Measurements from ENCODE around the gene ZEB2.

The ZEB2 gene

DNA sequence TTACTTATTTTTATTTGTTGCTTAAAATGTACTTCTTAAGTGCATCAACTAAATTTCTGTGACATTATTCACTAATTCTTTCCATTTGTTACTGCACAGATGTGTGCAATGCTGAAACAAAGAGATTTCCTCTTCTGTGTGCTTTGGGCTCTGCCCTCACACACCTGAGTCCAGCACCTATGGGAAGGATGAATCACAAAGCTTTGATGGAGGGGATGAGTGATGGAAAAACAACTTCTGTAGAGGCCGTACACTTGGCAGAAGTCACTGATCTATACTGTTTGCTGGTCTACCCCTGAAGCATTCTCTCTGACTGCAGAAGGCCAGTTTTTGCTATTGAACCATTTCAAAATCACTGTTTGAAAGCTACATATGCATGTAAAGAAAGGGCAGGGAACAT, 178.4 kb downstream of the ZEB2 start:
- no peak overlapping the region for H2AFZ ChIP-seq (ENCODE audit: low read depth, low read length)
- H3K9me3 ChIP-seq (ENCODE audit: insufficient read depth, low read length, severe bottlenecking), result no peaks in the 10 kb centered on the region
- H3K4me2 ChIP-seq (ENCODE audit: insufficient read depth, low read length), result no peak overlapping the region
- ATAC-seq (ENCODE audit: insufficient read depth, low read depth) (no peak), DNase-seq (no peak)
- no peaks in the 10 kb centered on the region for H3K79me2 ChIP-seq (ENCODE audit: insufficient read depth, low read length)
- no peaks in the 10 kb centered on the region for H3K36me3 ChIP-seq (ENCODE audit: insufficient read depth, low read length)
- H3K27me3 ChIP-seq (ENCODE audit: insufficient read depth, low read length, poor library complexity), result no peaks in the 10 kb centered on the region
- no peak overlapping the region for H3K4me3 ChIP-seq (ENCODE audit: low read depth in 1 of 2, low read length in 2 of 2)
- H3K4me1 ChIP-seq (ENCODE audit: insufficient read depth, low read length), result no peaks in the 10 kb centered on the region
- H3K9ac ChIP-seq (ENCODE audit: low read depth, low read length), result no peak overlapping the region
- TF ChIP-seq CTCF (IDR thresholded peaks at IDR 0.05; ENCODE audit: borderline replicate concordance, extremely low read depth, low read length, poor library complexity, severe bottlenecking), result no peak
- no peak for TF ChIP-seq EZH2 (IDR thresholded peaks at IDR 0.05; ENCODE audit: borderline replicate concordance, low read depth, low read length, severe bottlenecking)
- no peaks in the 10 kb centered on the region for H4K20me1 ChIP-seq (ENCODE audit: insufficient read depth, low read length)
- H3K27ac ChIP-seq (ENCODE audit: low read length), result no peak overlapping the region

DNA sequence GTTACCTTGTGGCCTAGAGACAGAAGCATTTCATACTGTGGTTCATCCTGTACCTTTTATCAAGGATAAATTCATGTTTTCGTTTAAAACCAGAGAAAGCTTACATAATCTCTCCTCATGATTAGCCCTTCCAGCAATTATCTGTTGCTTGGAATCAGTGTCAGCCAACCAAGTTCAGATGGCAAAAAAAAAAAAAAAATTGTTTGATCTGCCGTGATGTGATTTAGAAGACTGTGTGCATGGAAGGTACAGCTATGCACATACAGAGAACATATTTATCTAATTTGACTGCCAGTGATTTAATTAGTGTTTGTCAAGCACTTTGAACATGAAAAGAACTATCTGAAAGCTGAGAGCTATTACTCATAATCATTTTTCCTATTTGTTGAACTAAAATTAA, 180.9 kb downstream of the ZEB2 start:
- H3K79me2 ChIP-seq (ENCODE audit: insufficient read depth, low read length), result no peaks in the 10 kb centered on the region
- H3K4me3 ChIP-seq (ENCODE audit: low read depth in 1 of 2, low read length in 2 of 2), result no peak overlapping the region
- DNase-seq, result no peak
- no peak overlapping the region for H3K27ac ChIP-seq (ENCODE audit: low read length)
- H3K9me3 ChIP-seq (ENCODE audit: insufficient read depth, low read length, severe bottlenecking), result no peaks in the 10 kb centered on the region
- H3K36me3 ChIP-seq (ENCODE audit: insufficient read depth, low read length), result no peaks in the 10 kb centered on the region
- H4K20me1 ChIP-seq (ENCODE audit: insufficient read depth, low read length), result no peaks in the 10 kb centered on the region
- TF ChIP-seq EZH2 (IDR thresholded peaks at IDR 0.05; ENCODE audit: borderline replicate concordance, low read depth, low read length, severe bottlenecking) (no peak), CTCF (IDR thresholded peaks at IDR 0.05; ENCODE audit: borderline replicate concordance, extremely low read depth, low read length, poor library complexity, severe bottlenecking) (no peak)
- H2AFZ ChIP-seq (ENCODE audit: low read depth, low read length), result no peak overlapping the region
- ATAC-seq (ENCODE audit: insufficient read depth, low read depth), result no peak
- H3K27me3 ChIP-seq (ENCODE audit: insufficient read depth, low read length, poor library complexity), result no peaks in the 10 kb centered on the region
- no peak overlapping the region for H3K4me2 ChIP-seq (ENCODE audit: insufficient read depth, low read length)
- no peaks in the 10 kb centered on the region for H3K4me1 ChIP-seq (ENCODE audit: insufficient read depth, low read length)
- H3K9ac ChIP-seq (ENCODE audit: low read depth, low read length), result no peak overlapping the region

DNA sequence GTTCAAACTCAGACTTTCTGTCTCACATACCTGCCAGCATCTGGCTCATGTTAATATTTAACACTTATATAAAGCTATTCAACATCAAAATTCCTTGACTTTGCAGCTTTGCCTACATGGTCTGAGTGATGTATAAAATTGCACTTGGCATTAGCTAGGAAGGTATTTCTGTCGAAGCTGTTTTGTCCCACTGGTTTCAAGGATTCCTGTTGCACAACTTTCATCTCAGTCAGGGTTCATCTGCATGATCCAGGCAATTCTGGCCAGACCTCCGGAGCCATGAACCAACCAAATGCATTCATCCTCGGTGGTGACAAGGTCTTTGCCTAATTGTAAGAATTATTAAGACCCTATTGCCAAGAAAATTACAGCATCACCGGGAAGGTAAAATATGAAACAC, 185.4 kb downstream of the ZEB2 start:
- TF ChIP-seq CTCF (IDR thresholded peaks at IDR 0.05; ENCODE audit: borderline replicate concordance, extremely low read depth, low read length, poor library complexity, severe bottlenecking) (no peak), EZH2 (IDR thresholded peaks at IDR 0.05; ENCODE audit: borderline replicate concordance, low read depth, low read length, severe bottlenecking) (no peak)
- H3K27me3 ChIP-seq (ENCODE audit: insufficient read depth, low read length, poor library complexity), result no peaks in the 10 kb centered on the region
- H2AFZ ChIP-seq (ENCODE audit: low read depth, low read length), result no peak overlapping the region
- peaks cover 3% of the 10 kb centered on the region; the same call in 1 of the 2 replicates for H3K79me2 ChIP-seq (ENCODE audit: insufficient read depth, low read length)
- H3K9me3 ChIP-seq (ENCODE audit: insufficient read depth, low read length, severe bottlenecking), result no peaks in the 10 kb centered on the region
- H3K4me3 ChIP-seq (ENCODE audit: low read depth in 1 of 2, low read length in 2 of 2), result no peak overlapping the region
- ATAC-seq (ENCODE audit: insufficient read depth, low read depth) (no peak), DNase-seq (no peak)
- H3K36me3 ChIP-seq (ENCODE audit: insufficient read depth, low read length), result no peaks in the 10 kb centered on the region
- H4K20me1 ChIP-seq (ENCODE audit: insufficient read depth, low read length), result no peaks in the 10 kb centered on the region
- H3K4me1 ChIP-seq (ENCODE audit: insufficient read depth, low read length), result peaks cover 28% of the 10 kb centered on the region
- no peak overlapping the region for H3K4me2 ChIP-seq (ENCODE audit: insufficient read depth, low read length)
- H3K9ac ChIP-seq (ENCODE audit: low read depth, low read length), result no peak overlapping the region
- H3K27ac ChIP-seq (ENCODE audit: low read length), result no peak overlapping the region
